Loucy (cell line): ENCODE measurements around the gene ZFP69B.

Experiments used
- H2AFZ ChIP-seq: fragments of 200-600 bp; sonication (generic); 2 replicates; pipeline ENCODE4 v1.6.0; 2016; ENCODE audit warnings: antibody characterized with exemption, mild to moderate bottlenecking, low read length, moderate library complexity
- H3F3A ChIP-seq: fragments of 200-600 bp; 2 replicates; pipeline ENCODE4 v1.6.0; 2016; ENCODE audit warnings: antibody characterized with exemption, low read depth, mild to moderate bottlenecking
- H3K27me3 ChIP-seq: fragments of 200-600 bp; sonication (generic); 2 replicates; pipeline ENCODE4 v1.6.1; 2014; ENCODE audit warnings: low read length, mild to moderate bottlenecking; ENCODE audit not compliant: insufficient read depth, poor library complexity, severe bottlenecking
- H3K36me3 ChIP-seq: fragments of 200-600 bp; sonication (generic); 2 replicates; pipeline ENCODE4 v1.6.1; 2016; ENCODE audit warnings: low read length; ENCODE audit not compliant: insufficient read depth
- H3K4me1 ChIP-seq: fragments of 200-600 bp; sonication (generic); 2 replicates; pipeline ENCODE4 v1.5.1; 2014; ENCODE audit warnings: low read length, mild to moderate bottlenecking; ENCODE audit not compliant: insufficient read depth, poor library complexity, severe bottlenecking
- H3K4me2 ChIP-seq: fragments of 200-600 bp; sonication (generic); 2 replicates; pipeline ENCODE4 v1.6.0; 2014; ENCODE audit warnings: antibody characterized with exemption, low read length, low read depth, mild to moderate bottlenecking; ENCODE audit not compliant: poor library complexity, severe bottlenecking
- H3K4me3 ChIP-seq: fragments of 200-600 bp; sonication (generic); 2 replicates; pipeline ENCODE4 v1.5.1; 2014; ENCODE audit warnings: low read length, mild to moderate bottlenecking, mixed read lengths; ENCODE audit not compliant: poor library complexity, severe bottlenecking
- H3K79me2 ChIP-seq: fragments of 200-600 bp; sonication (generic); 2 replicates; pipeline ENCODE4 v1.6.1; 2014; ENCODE audit warnings: low read length; ENCODE audit not compliant: insufficient read depth
- H3K9ac ChIP-seq: fragments of 200-600 bp; sonication (generic); 2 replicates; pipeline ENCODE4 v1.6.0; 2014; ENCODE audit warnings: mild to moderate bottlenecking, low read depth, low read length, moderate library complexity; ENCODE audit not compliant: poor library complexity, severe bottlenecking
- H3K9me2 ChIP-seq: fragments of 200-600 bp; sonication (generic); replicated peaks from 2 replicates; pipeline ENCODE4 v1.6.1; 2016; ENCODE audit warnings: low read depth, low read length, mixed read lengths
- H3K9me3 ChIP-seq: fragments of 200-600 bp; sonication (generic); 2 replicates; pipeline ENCODE4 v1.6.1; 2014; ENCODE audit warnings: mild to moderate bottlenecking, antibody characterized with exemption, low read length, low read depth; ENCODE audit not compliant: insufficient read depth
- H4K20me1 ChIP-seq: fragments of 200-600 bp; sonication (generic); 2 replicates; pipeline ENCODE4 v1.6.0; 2014; ENCODE audit warnings: antibody characterized with exemption, low read length, mild to moderate bottlenecking; ENCODE audit not compliant: insufficient read depth, poor library complexity, severe bottlenecking
- CTCF ChIP-seq: fragments of 200-600 bp; sonication (generic); conservative IDR thresholded peaks from 2 replicates; pipeline ENCODE4 v1.5.1; 2014; ENCODE audit warnings: mild to moderate bottlenecking, antibody characterized with exemption, low read length
- EZH2phosphoT487 ChIP-seq: fragments of 200-600 bp; IDR thresholded peaks from 2 replicates; pipeline ENCODE4 v1.6.1; 2018; ENCODE audit warnings: antibody characterized with exemption, mild to moderate bottlenecking, moderate library complexity, borderline replicate concordance

The ZFP69B gene

DNA sequence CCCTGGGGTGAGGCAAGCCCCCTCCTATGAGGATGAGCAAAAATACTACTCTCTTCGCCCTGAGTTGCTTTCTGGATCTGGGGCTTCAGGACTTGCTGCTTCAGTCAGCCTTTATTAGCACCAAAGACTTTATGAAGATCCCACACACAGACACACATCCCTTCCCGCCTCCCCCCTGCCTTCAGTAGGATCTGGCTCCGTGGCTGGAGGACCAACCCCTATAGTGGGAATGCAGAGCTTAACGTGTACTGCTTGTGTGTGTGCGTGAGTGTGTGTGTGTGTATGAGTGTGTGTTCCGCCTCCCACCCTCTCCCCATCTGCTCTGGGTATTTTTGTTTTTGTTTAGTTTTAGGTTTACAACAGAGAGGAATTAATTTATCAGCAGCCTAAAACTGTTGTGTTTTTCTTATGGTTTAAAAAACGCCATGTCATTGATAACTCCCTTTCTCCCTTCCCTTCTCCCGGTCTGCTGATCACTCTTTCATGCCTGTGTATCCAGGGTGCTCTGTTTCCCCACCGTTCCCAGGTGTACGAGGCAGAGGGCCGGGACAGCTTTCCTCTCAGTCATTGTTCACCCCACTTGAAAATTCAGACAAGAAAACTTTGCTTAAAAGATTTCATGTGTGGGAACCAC, 27.5 kb upstream of the ZFP69B start:
- TF ChIP-seq EZH2phosphoT487: no peak
- TF ChIP-seq CTCF: no peak
- no peak overlapping the region for H3K9ac ChIP-seq
- no peak overlapping the region for H2AFZ ChIP-seq
- no peaks in the 10 kb centered on the region for H3K9me2 ChIP-seq
- H4K20me1 ChIP-seq: no peaks in the 10 kb centered on the region
- H3K36me3 ChIP-seq: peaks cover 15% of the 10 kb centered on the region; the same call in 1 of the 2 replicates
- no peaks in the 10 kb centered on the region for H3K4me1 ChIP-seq
- H3K27me3 ChIP-seq: no peaks in the 10 kb centered on the region
- H3K4me2 ChIP-seq: no peak overlapping the region
- no peak overlapping the region for H3K4me3 ChIP-seq
- no peaks in the 10 kb centered on the region for H3K9me3 ChIP-seq
- H3F3A ChIP-seq: no peaks in the 10 kb centered on the region
- no peaks in the 10 kb centered on the region for H3K79me2 ChIP-seq

GRCh38 chr1:40423264-40423642, 27.0 kb upstream of the ZFP69B start:
- no peaks in the 10 kb centered on the region for H3K4me1 ChIP-seq

DNA sequence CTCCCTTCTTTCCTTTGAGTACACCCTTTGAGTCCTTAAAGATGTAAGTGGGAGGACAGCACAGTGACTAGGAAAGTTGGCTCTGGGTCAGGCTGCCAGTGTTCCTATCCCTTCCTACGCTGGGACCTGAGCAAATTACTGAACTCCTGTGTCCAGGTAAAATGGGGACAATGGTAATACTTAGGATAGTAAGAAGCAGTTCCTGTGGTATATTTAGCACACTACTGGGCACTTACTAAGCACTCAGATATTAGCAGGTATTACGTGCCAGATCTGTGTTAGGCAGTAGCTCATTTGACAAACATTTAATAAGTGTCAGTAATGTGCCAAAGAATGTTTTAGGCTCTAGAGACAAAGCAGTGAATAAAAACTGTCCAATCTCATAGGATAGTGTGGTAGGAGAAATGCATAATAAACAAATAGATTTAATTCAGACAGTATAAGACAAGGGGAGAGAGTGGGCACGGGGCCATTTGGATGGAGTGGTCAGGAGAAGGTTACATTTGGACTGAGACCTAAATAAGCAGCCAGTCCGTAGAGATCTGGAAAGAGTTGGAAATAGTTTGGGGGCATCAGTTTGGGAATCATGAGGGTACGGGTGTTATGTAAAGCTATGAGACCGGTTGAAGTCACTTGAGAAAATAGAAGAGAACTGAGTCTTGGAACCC, 26.2 kb upstream of the ZFP69B start:
- Histone ChIP-seq H3K27me3 (no peaks in the 10 kb centered on the region), H4K20me1 (no peaks in the 10 kb centered on the region), H3K9ac (no peak overlapping the region), H3K79me2 (no peaks in the 10 kb centered on the region), H3K4me3 (no peak overlapping the region), H2AFZ (no peak overlapping the region), H3K9me2 (no peaks in the 10 kb centered on the region), H3K4me2 (no peak overlapping the region), H3F3A (no peaks in the 10 kb centered on the region), H3K36me3 (peaks cover 7% of the 10 kb centered on the region; the same call in 1 of the 2 replicates), H3K9me3 (no peaks in the 10 kb centered on the region), H3K4me1 (no peaks in the 10 kb centered on the region)
- TF ChIP-seq CTCF (no peak), EZH2phosphoT487 (no peak)

More at GRCh38 chr1:40423264-40423642, 27.0 kb upstream of the ZFP69B start:
- TF ChIP-seq CTCF (no peak), EZH2phosphoT487 (no peak)
- Histone ChIP-seq H3F3A (no peaks in the 10 kb centered on the region), H2AFZ (no peak overlapping the region), H4K20me1 (no peaks in the 10 kb centered on the region), H3K4me3 (no peak overlapping the region), H3K9me2 (no peaks in the 10 kb centered on the region), H3K9ac (no peak overlapping the region), H3K79me2 (no peaks in the 10 kb centered on the region), H3K27me3 (no peaks in the 10 kb centered on the region), H3K4me2 (no peak overlapping the region), H3K36me3 (peaks cover 11% of the 10 kb centered on the region; the same call in 1 of the 2 replicates), H3K9me3 (no peaks in the 10 kb centered on the region)
